GM18508 (cell line): ENCODE measurements around the gene CTSV.
"Not testable (repeated sequence)": the region's sequence is repeated elsewhere in the genome, so short reads cannot be mapped to it uniquely, and the experiment has no call there.

ENCODE experiments used
- ATAC-seq: cut with Tn5 transposase; IDR thresholded peaks from one replicate; pipeline ENCODE4 v1.9.1; 2021; ENCODE audit warnings: moderate number of reproducible peaks; ENCODE audit not compliant: insufficient read depth, unreplicated experiment

Gene CTSV

GRCh38 chr9:97046228-97046627, 7.3 kb upstream of the CTSV start:
- no peak for ATAC-seq

DNA sequence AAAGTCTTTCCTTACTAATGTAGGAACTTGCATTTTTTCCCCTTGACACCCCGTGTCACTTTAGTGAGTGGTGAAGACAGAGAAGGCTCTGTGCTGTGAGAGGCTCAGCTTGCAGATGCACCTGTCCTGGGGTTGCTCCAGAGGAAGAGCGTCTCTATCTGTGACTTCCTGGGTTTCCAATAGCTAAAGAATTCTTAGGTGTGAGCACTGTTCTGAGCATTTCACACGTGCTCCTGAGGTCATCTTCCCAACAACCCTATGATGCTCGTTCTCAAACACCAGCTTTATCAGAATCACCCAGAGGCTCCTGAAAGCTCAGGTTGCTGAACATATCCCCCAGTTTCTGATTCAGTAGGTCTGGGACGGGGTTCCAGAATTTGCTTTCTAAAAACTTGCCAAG, 6.4 kb upstream of the CTSV start:
- ATAC-seq, result no peak

- no peak for ATAC-seq
Observed at GRCh38 chr9:97041898-97042297, 3.0 kb upstream of the CTSV start.

GRCh38 chr9:97039514-97039860, 545 bp upstream of the CTSV start:
- no peak for ATAC-seq

GRCh38 chr9:97023505-97023904, 15.4 kb downstream of the CTSV start:
- not testable (repeated sequence) for ATAC-seq

DNA sequence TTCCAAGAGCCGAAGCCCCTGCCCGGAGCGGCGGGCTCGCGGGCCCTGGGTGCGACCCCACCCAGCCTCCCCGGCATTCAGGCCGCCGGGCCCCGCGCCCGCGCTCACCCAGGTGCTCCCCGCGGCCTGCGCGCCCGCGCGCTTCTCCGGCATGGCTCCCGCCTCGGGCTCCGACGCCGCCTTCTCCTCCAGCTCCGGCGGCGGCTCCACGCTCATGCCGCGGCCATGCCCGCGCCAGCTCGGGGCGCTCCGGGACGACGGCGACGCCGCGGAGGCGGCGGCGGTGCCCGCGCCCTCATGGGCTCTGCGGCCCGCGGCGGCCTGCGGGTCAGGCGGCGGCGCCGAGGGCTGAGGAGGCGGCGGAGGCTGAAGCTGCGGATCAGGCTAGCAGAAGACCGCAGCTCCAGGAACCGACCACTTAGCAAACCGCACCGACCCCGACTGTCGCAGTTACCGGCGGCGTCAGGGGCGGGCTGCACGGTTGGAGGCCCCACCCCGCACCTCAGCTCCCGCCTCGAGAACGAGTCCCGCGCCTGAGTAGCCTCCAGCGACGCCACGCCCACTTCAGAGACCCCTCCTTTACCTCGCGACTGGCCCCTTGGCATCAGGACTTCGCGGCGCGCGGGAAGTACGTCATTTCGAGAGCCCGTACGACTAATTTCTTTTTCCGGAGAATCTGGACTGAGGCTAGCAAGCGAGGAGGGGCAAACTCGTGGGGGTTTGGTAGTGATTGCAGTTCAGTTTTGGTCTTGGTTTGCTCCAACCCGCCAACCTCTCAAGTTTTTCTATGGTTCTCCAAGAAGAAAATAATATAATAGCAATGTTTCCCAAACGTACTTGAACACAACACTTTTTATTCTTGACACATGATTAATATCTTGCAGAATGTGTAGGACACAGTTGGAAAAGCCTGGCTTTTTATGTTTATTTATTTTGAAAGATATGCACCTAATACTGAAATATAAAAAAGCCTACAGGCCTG, 25.5 kb downstream of the CTSV start:
- ATAC-seq, result peak; percentile 45

DNA sequence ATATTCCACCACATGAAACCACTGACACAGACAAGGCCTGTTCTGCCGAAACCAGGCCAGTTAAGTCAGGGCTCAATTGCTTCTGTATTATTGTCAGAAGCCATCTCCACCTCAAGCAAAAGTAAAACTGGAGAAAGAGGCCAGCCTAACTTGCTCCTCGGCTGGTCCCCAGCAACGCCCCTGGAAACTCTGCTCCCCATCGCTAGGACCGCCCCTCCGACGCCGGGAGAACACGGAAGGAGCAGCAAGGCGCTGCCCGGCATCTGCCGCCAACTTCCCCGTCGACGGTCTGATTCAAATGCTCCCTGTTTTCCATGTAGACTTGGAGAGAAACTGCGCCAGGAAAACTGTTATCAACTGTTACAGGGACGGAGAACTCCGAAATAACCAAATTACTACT, 26.3 kb downstream of the CTSV start:
- ATAC-seq, result peak; percentile 53

GRCh38 chr9:97002195-97002594, 36.7 kb downstream of the CTSV start:
- not testable (repeated sequence) for ATAC-seq

GRCh38 chr9:97001338-97001737, 37.6 kb downstream of the CTSV start:
- not testable (repeated sequence) for ATAC-seq

DNA sequence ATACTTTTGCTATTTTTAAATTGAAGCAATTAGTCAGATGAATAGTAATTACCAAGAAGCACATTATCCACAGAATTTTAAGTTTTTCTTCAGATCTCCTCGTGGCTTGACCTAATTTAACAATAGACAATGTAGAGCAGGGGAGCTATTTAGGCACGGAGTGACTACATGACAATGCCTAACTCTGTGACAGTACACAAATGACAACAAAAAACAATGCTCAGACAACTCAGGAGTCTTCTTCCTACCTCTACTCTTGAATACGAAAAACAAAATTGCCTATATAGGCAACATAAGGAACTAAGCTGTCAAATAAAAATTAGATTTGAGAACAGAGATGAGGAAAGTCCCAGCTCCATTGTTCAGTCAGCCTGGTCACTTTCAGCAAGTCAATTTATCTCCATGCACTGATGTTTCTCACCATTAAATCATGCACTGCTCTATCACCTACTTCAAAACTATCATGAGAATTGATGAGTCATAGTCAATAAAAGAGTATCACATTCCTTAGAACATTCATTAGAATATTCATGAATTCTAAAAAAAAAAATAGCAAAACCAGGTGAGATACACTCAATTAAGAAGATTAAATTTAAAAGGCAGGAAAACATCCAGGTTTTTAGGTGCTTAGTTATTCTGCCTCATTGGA, 38.7 kb downstream of the CTSV start:
- ATAC-seq, result not testable (repeated sequence)

- ATAC-seq, result not testable (repeated sequence)
Observed at GRCh38 chr9:96999733-97000132, 39.2 kb downstream of the CTSV start.

DNA sequence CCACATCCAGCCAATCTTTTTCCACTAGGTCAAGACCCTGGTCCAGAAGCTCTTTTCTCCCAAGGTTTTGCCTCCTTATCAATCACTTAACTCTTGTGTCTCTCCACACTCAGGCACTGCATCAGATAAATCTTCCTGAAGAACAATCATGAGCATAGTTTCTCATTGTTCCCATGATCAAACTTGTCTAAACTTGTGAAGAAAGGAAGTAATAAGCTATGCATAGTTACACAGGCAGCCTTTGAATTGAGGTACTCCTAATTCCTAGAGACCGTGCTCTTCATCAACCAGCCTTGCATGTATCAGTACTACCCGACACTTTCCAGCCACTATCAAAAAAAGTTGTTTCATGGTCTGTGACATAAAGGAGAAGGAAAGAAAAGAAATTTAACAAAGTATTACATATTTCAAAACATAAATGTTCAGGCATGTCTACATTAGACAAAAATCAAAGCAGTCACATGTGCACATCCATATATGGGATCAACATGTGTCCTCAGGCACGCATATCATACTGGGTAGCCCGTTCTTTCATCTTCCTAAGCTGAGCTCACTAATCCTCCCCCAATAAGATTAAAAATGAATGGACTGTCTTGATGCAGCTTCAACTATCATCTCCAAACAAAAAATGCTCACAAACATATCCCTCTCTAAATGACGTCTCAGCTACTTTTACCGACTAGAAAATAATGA, 41.8 kb downstream of the CTSV start:
- ATAC-seq, result not testable (repeated sequence)

DNA sequence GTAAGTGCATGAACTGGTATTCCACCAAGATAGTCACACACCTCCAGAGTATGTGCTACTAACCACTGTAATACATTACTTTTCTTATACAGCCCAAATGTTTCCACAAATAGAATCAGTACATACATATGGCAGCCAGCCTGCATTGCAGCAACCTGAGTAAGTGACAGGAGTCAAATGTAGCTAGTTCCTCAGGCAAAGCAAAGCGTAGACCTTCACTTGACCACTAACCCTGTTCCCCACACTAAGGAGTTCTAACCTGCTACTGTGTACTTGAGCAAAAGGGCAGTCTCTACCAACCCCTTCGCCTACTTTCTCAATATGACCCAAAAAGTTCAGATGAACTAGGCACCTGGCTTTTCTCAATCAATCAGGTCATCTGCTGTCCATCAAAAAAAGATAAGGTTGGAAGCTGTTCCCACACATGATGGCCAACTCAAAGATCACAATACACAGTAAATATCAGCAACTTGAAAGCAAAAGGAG, 44.4 kb downstream of the CTSV start:
- ATAC-seq, result not testable (repeated sequence)

DNA sequence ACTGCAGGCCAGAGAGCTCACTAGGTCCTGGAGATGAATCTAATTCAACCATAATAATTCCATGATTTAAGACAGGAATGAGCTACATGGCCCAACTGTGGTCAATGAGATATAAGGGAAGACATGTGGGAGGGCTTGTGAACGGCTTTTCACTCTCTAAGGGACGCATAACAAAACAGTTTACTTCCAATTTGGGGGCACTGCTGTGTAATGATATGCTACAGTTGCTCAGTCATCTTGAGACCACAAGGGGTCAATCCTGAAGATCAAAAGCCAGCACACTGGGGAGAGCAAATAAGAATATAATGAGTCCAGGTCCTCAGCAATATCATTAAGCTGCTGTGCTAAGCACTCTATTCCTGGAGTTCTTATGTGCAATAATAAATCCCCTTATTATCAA, 46.6 kb downstream of the CTSV start:
- not testable (repeated sequence) for ATAC-seq

GRCh38 chr9:96989747-96990318, 49.1 kb downstream of the CTSV start:
- not testable (repeated sequence) for ATAC-seq

- ATAC-seq, result not testable (repeated sequence)
Observed at GRCh38 chr9:96984887-96985286, 54.1 kb downstream of the CTSV start.

- ATAC-seq, result not testable (repeated sequence)
Observed at GRCh38 chr9:96984139-96984538, 54.8 kb downstream of the CTSV start.

DNA sequence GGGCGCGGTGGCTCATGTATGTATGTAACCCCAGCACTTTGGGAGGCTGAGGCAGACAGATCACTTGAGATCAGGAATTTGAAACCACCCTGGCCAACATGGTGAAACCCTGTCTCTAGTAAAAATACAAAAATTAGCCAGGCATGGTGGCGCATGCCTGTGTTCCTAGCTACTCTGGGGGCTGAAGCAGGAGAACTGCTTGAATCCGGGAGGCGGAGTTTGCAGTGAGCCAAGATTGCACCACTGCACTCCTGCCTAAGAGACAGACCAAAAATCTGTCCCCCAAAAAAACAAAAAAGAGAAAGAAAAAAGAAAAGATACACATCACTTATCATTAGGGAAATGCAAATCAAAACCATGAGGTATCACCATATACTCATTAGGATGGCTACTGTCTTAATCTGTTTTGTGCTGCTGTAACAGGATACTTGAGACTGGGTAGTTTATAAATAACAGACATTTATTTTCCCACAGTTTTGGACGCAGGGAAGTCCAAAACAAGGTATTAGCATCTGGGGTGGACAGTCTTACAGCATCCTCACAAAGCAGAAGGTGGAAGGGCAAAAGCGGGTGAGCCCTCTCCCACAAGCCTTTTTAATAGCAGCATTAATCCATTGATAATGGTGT, 55.3 kb downstream of the CTSV start:
- ATAC-seq, result not testable (repeated sequence)
